Trophoblast cell (in vitro differentiated cells and primary cell): Measurements from ENCODE around the gene TMEM31.

Source experiments
- DNase-seq, 2 donors: peaks; one replicate each; pipeline ENCODE4 v3.0.0-alpha.2; 2016
- H2AFZ ChIP-seq: 2 replicates; pipeline ENCODE4 v1.6.1; 2013; ENCODE audit warnings: low read length, moderate library complexity, mild to moderate bottlenecking; ENCODE audit not compliant: insufficient read depth, poor library complexity
- H2AK5ac ChIP-seq: 2 replicates; pipeline ENCODE4 v1.6.1; 2013; ENCODE audit warnings: mild to moderate bottlenecking, low read length
- H2BK120ac ChIP-seq: 2 replicates; pipeline ENCODE4 v1.6.1; 2013; ENCODE audit warnings: low read length, mild to moderate bottlenecking, moderate library complexity; ENCODE audit not compliant: insufficient read depth, poor library complexity
- H2BK12ac ChIP-seq: 2 replicates; pipeline ENCODE4 v1.6.1; 2013; ENCODE audit warnings: mild to moderate bottlenecking, low read length, moderate library complexity
- H2BK5ac ChIP-seq: 2 replicates; pipeline ENCODE4 v1.6.1; 2013; ENCODE audit warnings: low read length, low read depth, moderate library complexity, mild to moderate bottlenecking; ENCODE audit not compliant: poor library complexity
- H3K14ac ChIP-seq: 2 replicates; pipeline ENCODE4 v1.6.1; 2013; ENCODE audit warnings: mild to moderate bottlenecking, low read length
- H3K18ac ChIP-seq: 2 replicates; pipeline ENCODE4 v1.6.1; 2013; ENCODE audit warnings: mild to moderate bottlenecking, low read length
- H3K23ac ChIP-seq: 2 replicates; pipeline ENCODE4 v1.6.1; 2013; ENCODE audit warnings: low read length
- H3K27ac ChIP-seq: 2 replicates; pipeline ENCODE4 v1.5.1; 2013; ENCODE audit warnings: low read depth, mild to moderate bottlenecking, inconsistent platforms, low read length, moderate library complexity
- H3K27me3 ChIP-seq: 2 replicates; pipeline ENCODE4 v1.6.1; 2013; ENCODE audit warnings: inconsistent platforms, mild to moderate bottlenecking, low read length, moderate library complexity; ENCODE audit not compliant: insufficient read depth
- H3K36me3 ChIP-seq, 2 experiments: 1 replicate in 1 of 2; 2 replicates in 1 of 2; pipeline ENCODE4 v1.6.1; 2013; ENCODE audit warnings: low read length in 2 of 2, mild to moderate bottlenecking in 2 of 2, moderate library complexity in 1 of 2; ENCODE audit not compliant: insufficient read depth in 2 of 2, control insufficient read depth in 1 of 2
- H3K4ac ChIP-seq: 2 replicates; pipeline ENCODE4 v1.6.1; 2013; ENCODE audit warnings: low read depth, mild to moderate bottlenecking, low read length, moderate library complexity
- H3K4me1 ChIP-seq, 2 experiments: 1 replicate in 1 of 2; 2 replicates in 1 of 2; pipeline ENCODE4 v1.6.1; 2013; ENCODE audit warnings: low read length in 2 of 2, mild to moderate bottlenecking in 2 of 2, moderate library complexity in 1 of 2; ENCODE audit not compliant: insufficient read depth in 2 of 2, control insufficient read depth in 1 of 2
- H3K4me2 ChIP-seq: 2 replicates; pipeline ENCODE4 v1.6.1; 2013; ENCODE audit warnings: inconsistent platforms, mild to moderate bottlenecking, low read length, moderate library complexity
- H3K4me3 ChIP-seq: 2 replicates; pipeline ENCODE4 v1.5.1; 2013; ENCODE audit warnings: mild to moderate bottlenecking, low read depth, low read length, inconsistent platforms
- H3K79me1 ChIP-seq: one replicate; pipeline ENCODE4 v1.6.1; 2013; ENCODE audit warnings: low read length
- H3K79me2 ChIP-seq: 2 replicates; pipeline ENCODE4 v1.6.1; 2013; ENCODE audit warnings: low read length, mild to moderate bottlenecking; ENCODE audit not compliant: control insufficient read depth, insufficient read depth, poor library complexity
- H3K9ac ChIP-seq: 2 replicates; pipeline ENCODE4 v1.6.1; 2013; ENCODE audit warnings: mild to moderate bottlenecking, low read length
- H3K9me3 ChIP-seq: 2 replicates; pipeline ENCODE4 v1.6.1; 2013; ENCODE audit warnings: low read depth, mild to moderate bottlenecking, control low read depth, inconsistent platforms, low read length; ENCODE audit not compliant: insufficient read depth
- H4K12ac ChIP-seq: 2 replicates; pipeline ENCODE4 v1.6.1; 2013; ENCODE audit warnings: low read depth, mild to moderate bottlenecking, low read length, moderate library complexity
- H4K8ac ChIP-seq: 2 replicates; pipeline ENCODE4 v1.6.1; 2013; ENCODE audit warnings: low read depth, mild to moderate bottlenecking, low read length, moderate library complexity
- H4K91ac ChIP-seq: one replicate; pipeline ENCODE4 v1.6.1; 2013; ENCODE audit warnings: low read depth, mild to moderate bottlenecking, low read length, moderate library complexity
- WGBS: extraction: QIAGEN DNeasy Blood & Tissue Kit; methylation state at CpG from one replicate; pipeline ENCODE4 v1.1.7; 2013; ENCODE audit warnings: missing lambda C conversion rate; ENCODE audit not compliant: insufficient read length, insufficient coverage; ENCODE audit errors: extremely low coverage; 5-methylcytosine and 5-hydroxymethylcytosine counted together

Gene TMEM31

GRCh38 chrX:103741879-103742278 is 31.2 kb downstream of the TMEM31 start:
- no peak for DNase-seq
- H3K4me1 ChIP-seq = no peaks in the 10 kb centered on the region
- no peak overlapping the region for H2BK5ac ChIP-seq

DNA sequence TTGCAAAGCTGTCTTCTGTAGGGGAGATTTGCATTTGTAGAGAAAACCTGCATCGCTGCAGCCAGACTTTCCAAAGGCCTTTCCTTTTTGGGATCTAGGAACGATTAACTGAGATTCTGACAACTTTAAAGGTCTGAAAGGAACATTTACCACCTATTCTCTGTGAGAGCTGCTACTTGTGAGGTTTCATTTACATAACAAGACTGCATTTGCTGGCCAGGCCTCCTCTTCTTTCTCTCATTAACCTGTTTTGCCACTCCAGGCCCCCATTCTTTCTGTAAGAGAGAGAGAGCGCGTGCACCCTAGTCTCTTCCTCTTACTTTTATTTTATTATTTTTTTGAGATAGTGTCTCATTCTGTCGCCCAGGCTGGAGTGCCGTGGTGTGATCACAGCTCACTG is 31.6 kb downstream of the TMEM31 start:
- Histone ChIP-seq H4K12ac (no peak overlapping the region), H2BK12ac (no peak overlapping the region), H3K4me2 (no peak overlapping the region), H3K9ac (no peak overlapping the region), H4K91ac (no peak overlapping the region), H3K27ac (no peak overlapping the region), H2BK5ac (no peak overlapping the region), H3K23ac (no peak overlapping the region), H3K4ac (no peak overlapping the region), H4K8ac (no peak overlapping the region), H3K4me1 (no peaks in the 10 kb centered on the region), H3K36me3 (no peaks in the 10 kb centered on the region), H3K4me3 (no peak overlapping the region), H2AFZ (no peak overlapping the region), H3K27me3 (no peaks in the 10 kb centered on the region), H3K79me1 (no peaks in the 10 kb centered on the region), H3K9me3 (no peaks in the 10 kb centered on the region), H3K14ac (no peak overlapping the region), H3K79me2 (no peaks in the 10 kb centered on the region), H2AK5ac (no peak overlapping the region), H3K18ac (no peak overlapping the region), H2BK120ac (no peak overlapping the region)
- WGBS = no CpG with 5 or more reads among the region's 6 CpGs
- no peak for DNase-seq

More at GRCh38 chrX:103741879-103742278, 31.2 kb downstream of the TMEM31 start:
- Histone ChIP-seq H3K4me3 (no peak overlapping the region), H3K27me3 (no peaks in the 10 kb centered on the region), H3K9me3 (no peaks in the 10 kb centered on the region), H4K91ac (no peak overlapping the region), H3K4me2 (no peak overlapping the region), H2AK5ac (no peak overlapping the region), H3K9ac (no peak overlapping the region), H3K79me1 (no peaks in the 10 kb centered on the region), H4K8ac (no peak overlapping the region), H3K36me3 (no peaks in the 10 kb centered on the region), H3K4ac (no peak overlapping the region), H2BK120ac (no peak overlapping the region), H3K14ac (no peak overlapping the region), H3K23ac (no peak overlapping the region), H3K27ac (no peak overlapping the region), H3K79me2 (no peaks in the 10 kb centered on the region), H2BK12ac (no peak overlapping the region), H4K12ac (no peak overlapping the region), H2AFZ (no peak overlapping the region), H3K18ac (no peak overlapping the region)
- no CpG with 5 or more reads among the region's 1 CpG for WGBS

- Histone ChIP-seq H3K4me1 (no peaks in the 10 kb centered on the region), H4K91ac (no peak overlapping the region), H3K4ac (no peak overlapping the region), H3K4me2 (no peak overlapping the region), H3K9me3 (no peaks in the 10 kb centered on the region), H2AFZ (no peak overlapping the region), H3K14ac (no peak overlapping the region), H2BK12ac (no peak overlapping the region), H4K12ac (no peak overlapping the region), H3K4me3 (no peak overlapping the region), H3K27ac (no peak overlapping the region), H3K36me3 (no peaks in the 10 kb centered on the region), H2BK5ac (no peak overlapping the region), H3K27me3 (no peaks in the 10 kb centered on the region), H4K8ac (no peak overlapping the region), H3K18ac (no peak overlapping the region), H3K79me2 (no peaks in the 10 kb centered on the region), H3K9ac (no peak overlapping the region), H2BK120ac (no peak overlapping the region), H2AK5ac (no peak overlapping the region), H3K79me1 (no peaks in the 10 kb centered on the region), H3K23ac (no peak overlapping the region)
- no CpG with 5 or more reads among the region's 2 CpGs for WGBS
- no peak for DNase-seq
These were observed 36.5 kb downstream of the TMEM31 start for GRCh38 chrX:103747163-103747562.

DNA sequence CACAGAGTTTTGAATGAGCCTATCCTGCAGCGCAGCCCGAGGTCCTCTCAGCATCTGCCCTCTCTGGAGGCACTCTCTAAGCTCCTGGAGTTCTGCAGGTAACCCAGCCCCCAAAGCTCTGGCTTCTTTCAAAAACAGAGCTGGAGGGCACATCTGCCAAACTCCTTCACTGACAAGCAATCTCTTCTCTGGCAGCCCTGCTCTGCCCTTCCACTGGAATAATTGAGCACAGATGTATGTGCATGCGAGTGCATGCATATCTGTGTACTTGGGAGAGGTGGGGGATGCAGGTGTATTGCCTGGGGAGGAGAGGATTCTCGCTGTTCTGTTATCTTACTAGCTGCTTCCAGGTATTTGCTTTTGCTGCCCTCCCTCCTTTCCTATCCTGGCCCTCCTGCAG is 43.7 kb downstream of the TMEM31 start:
- no peak overlapping the region for H2BK120ac ChIP-seq
- no peaks in the 10 kb centered on the region for H3K27me3 ChIP-seq
- H3K79me1 ChIP-seq = no peaks in the 10 kb centered on the region
- H4K8ac ChIP-seq = no peak overlapping the region
- H3K27ac ChIP-seq = no peak overlapping the region
- H3K9me3 ChIP-seq = no peaks in the 10 kb centered on the region
- no peak overlapping the region for H3K23ac ChIP-seq
- no peaks in the 10 kb centered on the region for H3K4me1 ChIP-seq
- no peak for DNase-seq
- no peak overlapping the region for H3K4me2 ChIP-seq
- no peak overlapping the region for H2AK5ac ChIP-seq
- no peak overlapping the region for H3K14ac ChIP-seq
- H3K4me3 ChIP-seq = no peak overlapping the region
- H4K12ac ChIP-seq = no peak overlapping the region
- no peak overlapping the region for H2AFZ ChIP-seq
- no peak overlapping the region for H2BK12ac ChIP-seq
- no CpG with 5 or more reads among the region's 4 CpGs for WGBS
- no peak overlapping the region for H2BK5ac ChIP-seq
- H4K91ac ChIP-seq = no peak overlapping the region
- H3K79me2 ChIP-seq = no peaks in the 10 kb centered on the region
- no peaks in the 10 kb centered on the region for H3K36me3 ChIP-seq
- no peak overlapping the region for H3K18ac ChIP-seq
- no peak overlapping the region for H3K4ac ChIP-seq
- no peak overlapping the region for H3K9ac ChIP-seq
